GM18519 (cell line): ENCODE results near the gene DNHD1.

Experiments
- ATAC-seq: cut with Tn5 transposase; IDR thresholded peaks from one replicate; pipeline ENCODE4 v1.9.1; 2021; ENCODE audit warnings: mild to moderate bottlenecking, moderate library complexity; ENCODE audit not compliant: unreplicated experiment, low FRiP score

Gene DNHD1

GRCh38 chr11:6557761-6558674, 60.9 kb downstream of the DNHD1 start:
- ATAC-seq, result no peak

- no peak for ATAC-seq
These were observed 62.3 kb downstream of the DNHD1 start for GRCh38 chr11:6559369-6559768.

GRCh38 chr11:6561288-6561687, 64.2 kb downstream of the DNHD1 start:
- ATAC-seq, result no peak

DNA sequence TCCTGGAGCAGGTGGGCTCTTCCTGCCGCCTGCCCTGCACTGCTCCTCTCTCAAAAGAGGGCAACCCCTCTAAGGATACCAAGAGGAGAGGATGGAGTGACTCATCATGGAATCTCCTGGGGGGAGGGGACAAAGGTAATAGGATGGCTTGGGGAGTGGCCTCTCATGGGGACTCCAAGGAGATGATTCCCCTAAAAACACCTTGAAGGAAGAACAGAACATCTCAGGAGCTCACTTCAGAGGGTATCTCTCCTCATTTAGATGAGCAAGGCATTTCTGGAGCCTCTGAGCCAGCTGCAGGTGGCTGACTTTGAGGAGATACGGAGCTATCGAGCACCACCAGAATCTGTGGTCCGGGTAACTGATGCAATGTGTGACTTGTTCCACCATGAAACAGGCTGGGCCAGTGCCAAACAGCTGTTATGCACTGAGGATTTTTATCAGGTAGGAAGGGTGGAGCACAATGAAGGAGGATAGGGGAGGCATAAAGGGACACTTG, 66.1 kb downstream of the DNHD1 start:
- ATAC-seq, result no peak

- ATAC-seq, result no peak
These were observed 66.6 kb downstream of the DNHD1 start for GRCh38 chr11:6563667-6564066.

DNA sequence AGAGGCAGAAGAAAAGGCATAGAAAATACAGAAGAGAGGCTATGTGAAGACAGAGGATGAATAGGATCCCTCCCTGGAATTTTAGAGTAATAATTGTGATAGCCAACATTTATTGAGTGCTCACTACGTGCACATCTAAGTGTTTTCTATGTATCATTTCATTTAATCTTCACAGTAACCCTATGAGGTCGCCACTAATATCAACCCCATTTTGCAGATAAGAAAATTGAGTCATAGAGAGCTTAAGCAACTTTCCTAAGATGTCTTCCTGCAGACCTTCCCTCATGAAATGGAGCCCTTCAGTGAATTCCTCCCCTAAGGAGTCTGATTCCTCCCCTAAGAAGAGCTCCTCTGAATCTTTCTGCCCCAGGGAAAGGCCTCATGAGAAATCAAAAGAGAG, 68.2 kb downstream of the DNHD1 start:
- ATAC-seq, result no peak

DNA sequence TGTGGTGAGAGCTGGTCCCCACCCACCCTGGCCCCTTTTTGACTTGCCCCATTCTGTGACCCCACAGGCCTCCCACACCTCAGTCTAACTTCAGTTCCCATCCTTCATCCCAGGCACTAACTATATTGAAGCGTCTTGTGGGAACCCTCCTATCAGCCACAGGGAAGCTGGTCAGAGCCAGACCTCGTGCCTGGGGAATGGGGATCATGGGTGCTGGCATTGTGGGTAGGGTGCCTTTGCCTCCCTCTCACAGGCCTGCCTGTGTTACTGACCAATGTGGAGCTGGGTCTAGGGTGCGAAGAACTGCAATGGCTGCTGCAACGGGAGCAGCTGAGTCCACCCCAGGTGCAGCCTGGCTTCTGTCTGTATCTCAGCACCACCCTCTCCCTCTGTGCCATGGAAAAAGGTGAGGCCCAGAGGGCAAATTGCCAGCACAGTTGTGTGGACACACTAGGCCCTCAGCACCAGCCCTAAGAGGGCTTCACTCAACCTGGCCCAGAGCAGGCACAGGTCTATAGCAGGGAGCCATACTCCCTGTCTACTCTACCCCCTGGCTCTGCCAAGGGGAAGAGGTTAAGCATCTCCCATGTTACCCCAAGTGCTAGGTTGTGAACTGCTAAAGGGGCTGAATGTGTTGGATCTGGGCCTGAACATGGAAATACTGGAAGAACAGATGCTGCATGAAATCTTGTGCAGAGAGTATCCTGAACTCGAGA, 69.1 kb downstream of the DNHD1 start:
- no peak for ATAC-seq

DNA sequence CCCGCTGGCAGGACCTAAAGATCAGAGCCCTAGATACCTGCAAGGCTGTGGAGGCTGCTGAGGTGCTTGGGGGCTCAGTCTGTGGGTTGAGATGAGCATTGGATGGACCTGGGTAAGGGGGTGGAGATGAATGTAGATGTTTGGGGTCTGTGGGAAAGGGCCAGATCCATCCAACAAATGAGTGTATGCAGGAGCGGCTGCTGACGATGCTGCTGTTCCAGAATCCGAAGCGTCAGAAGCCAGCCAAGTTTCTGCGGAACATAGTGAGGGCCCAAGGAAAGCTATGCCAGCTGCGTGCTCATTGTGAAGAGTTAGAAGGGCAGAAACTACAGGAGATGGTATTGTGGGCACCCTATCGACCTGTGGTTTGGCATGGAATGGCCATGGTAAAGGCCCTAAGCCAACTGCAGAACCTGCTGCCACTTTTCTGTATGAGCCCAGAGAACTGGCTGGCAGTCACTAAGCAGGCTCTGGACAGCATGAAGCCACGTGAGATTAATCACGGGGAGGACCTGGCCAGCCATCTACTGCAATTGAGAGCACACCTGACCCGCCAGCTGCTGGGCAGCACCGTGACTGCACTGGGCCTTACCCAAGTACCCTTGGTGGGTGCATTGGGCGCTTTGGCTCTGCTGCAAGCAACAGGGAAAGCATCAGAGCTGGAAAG, 69.8 kb downstream of the DNHD1 start:
- ATAC-seq, result no peak

GRCh38 chr11:6567371-6567745, 70.3 kb downstream of the DNHD1 start:
- ATAC-seq, result no peak

GRCh38 chr11:6568191-6568918, 71.3 kb downstream of the DNHD1 start:
- ATAC-seq, result no peak

- no peak for ATAC-seq
These were observed 72.6 kb downstream of the DNHD1 start for GRCh38 chr11:6569706-6570105.

DNA sequence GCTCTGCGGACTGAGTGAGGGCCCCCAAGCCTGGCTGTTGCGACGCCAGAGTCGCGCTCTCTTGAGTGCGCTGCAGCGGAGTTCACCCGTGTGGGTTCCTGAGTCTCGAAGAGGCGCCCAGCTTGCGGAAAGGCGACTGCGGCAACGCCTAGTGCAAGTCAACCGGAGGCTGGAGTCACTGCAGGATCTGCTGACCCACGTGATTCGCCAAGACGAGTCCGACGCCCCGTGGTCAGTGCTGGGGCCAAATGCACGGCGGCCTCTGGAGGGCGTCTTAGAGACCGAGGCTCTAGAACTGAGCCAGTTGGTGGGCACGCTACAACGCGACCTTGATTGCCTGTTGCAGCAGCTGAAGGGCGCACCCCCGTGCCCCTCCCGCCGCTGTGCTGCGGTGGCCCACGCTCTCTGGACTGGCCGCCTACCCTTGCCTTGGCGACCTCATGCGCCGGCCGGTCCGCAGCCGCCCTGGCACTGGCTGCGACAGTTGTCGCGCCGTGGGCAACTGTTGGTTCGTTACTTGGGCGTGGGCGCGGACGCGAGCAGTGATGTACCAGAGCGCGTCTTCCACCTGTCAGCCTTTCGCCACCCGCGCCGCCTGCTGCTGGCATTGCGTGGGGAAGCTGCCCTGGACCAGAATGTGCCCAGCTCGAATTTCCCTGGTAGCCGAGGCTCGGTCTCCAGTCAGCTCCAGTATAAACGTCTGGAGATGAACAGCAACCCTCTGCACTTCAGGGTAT, 73.8 kb downstream of the DNHD1 start:
- ATAC-seq, result no peak

GRCh38 chr11:6571434-6572008, 74.4 kb downstream of the DNHD1 start:
- no peak for ATAC-seq

GRCh38 chr11:6572215-6572614, 75.1 kb downstream of the DNHD1 start:
- no peak for ATAC-seq

DNA sequence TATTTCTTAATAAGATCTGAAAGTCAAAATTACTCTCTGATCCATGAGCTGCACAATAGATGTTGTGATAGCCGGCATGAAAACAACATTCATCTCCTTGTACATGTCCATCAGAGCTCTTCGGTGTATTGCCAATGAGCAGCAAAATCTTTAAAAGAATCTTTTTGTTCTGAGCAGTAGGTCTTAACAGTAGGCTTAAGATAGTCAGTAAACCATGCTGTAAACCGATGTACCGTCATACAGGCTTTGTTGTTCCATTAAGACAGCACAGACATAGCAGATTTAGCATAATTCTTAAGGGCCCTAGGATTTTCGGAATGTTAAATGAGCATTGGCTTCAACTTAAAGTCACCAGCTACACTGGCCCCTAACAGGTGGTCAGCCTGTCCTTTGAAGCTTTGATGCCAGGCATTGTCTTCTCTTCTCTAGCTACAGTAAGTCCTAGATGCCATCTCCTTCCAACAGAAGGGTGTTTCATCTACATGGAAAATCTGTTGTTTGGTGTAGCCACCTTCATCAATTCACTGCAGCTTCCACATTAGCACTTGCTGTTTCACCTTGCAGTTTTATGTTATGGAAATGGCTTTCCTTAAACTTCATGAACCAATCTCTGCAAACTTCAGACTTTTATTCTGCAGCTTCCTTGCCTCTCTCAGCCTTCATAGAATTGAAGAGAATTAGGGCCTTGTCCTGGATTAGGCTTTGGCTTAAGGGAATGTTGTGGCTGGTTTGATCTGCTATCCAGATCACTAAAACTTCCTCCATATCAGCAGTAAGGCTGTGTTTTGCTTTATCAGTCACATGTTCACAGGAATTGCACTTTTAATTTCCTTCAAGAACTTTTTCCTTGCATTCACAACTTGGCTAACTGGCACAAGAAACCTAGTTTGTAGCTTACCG, 78.0 kb downstream of the DNHD1 start:
- ATAC-seq, result no peak

GRCh38 chr11:6576471-6577373, 79.6 kb downstream of the DNHD1 start:
- ATAC-seq, result no peak

GRCh38 chr11:6578134-6578533, 81.1 kb downstream of the DNHD1 start:
- no peak for ATAC-seq
